ENCODE data around the gene NTSR2.
"Not testable (repeated sequence)": the region's sequence is repeated elsewhere in the genome, so short reads cannot be mapped to it uniquely, and the experiment has no call there.

Gene NTSR2

DNA sequence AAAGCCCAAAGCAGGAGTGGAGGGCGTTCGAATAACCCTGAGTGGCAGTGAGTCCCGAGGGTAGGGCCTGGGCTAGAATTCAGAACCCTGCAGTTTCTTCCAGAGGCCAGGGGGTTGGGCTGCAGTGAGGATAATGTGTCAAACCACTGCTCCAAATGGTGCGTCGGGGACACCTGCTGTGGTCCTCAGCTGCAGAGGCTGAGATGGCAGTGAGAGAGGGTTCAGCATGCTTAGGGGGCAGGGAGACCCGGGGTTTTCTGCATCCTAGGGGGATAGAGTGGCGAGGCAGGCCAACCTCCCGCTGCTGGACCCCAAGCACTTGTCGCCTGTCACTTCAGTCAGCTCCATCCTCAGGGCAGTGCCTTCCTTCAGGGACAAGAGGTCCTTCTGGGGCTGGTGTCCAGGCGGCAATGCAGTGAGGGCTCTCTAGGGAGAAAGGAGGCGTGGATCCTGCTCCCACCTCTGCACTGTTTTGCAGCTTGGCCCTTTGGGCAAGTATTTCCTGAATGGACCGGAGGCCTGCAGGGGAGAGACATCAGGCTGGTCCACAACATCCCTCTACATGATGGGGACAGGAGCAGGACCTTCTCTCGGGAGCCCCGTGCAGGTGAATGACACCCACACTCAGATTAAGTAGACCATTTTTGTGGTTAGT, 8.4 kb upstream of the NTSR2 start:
- DNase-seq: no peak

DNA sequence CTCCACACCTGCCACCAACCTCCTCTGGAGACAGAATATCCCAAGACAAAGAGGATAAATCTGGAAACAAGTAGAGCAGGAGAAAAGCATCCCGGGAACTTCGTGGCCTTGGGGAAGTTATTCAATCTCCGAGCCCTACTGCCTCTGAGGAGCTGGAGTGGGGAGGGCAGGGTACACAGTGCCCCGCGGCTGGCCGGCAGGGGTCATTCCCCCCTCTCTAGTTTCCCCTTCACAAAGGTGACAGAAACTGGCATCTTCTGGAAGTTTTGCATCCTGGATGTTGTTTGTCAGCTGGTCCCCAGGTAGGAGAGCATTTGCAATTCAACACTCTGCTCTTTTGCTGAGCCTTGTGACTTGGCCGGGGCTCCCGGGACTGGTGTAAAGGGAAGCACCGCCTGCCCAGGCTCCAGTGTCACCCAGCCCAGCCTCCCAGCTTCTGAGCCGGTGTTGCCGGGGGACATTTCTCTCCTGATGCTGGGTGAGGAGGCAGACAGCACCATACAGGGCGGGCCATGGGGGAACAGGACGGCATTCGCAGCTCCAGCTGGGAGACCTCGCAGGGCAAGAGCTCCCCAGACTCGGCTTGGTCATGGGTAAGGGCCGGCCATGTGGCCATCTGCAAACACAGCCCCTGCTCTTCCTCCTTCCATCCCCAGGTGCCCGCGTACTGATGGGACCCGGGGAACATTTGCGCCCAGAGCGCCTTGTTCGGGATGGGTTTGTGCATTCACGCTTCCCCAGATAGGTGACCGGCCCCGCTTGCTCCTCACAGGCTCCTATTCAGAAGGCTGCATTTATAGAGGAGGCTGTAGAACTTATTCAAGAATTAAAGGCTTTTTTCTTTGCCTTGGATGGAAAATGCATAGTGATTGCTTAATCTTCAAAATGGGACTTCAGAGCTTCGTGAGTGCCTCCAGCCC, 7.4 kb upstream of the NTSR2 start:
- no peak for DNase-seq

DNA sequence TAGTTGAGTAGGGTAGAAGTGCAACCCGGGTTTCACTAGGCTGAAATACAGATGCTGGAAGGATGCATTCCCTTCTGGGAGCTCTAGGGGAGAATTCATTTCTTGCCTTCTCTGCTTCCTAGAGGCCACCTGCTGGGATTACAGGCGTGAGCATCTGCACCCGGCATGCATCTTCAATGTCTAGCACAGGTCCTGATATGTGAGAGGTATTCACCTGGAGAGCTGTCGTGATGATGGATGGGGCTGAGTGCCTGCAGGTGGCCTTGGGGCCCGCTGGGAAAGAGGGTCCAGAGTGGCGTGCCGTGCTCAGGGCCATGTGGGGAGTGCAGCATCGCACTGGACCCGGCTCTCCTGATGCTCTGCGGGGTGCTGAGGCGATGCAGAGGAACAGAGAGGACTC, 6.6 kb upstream of the NTSR2 start:
- DNase-seq: no peak

DNA sequence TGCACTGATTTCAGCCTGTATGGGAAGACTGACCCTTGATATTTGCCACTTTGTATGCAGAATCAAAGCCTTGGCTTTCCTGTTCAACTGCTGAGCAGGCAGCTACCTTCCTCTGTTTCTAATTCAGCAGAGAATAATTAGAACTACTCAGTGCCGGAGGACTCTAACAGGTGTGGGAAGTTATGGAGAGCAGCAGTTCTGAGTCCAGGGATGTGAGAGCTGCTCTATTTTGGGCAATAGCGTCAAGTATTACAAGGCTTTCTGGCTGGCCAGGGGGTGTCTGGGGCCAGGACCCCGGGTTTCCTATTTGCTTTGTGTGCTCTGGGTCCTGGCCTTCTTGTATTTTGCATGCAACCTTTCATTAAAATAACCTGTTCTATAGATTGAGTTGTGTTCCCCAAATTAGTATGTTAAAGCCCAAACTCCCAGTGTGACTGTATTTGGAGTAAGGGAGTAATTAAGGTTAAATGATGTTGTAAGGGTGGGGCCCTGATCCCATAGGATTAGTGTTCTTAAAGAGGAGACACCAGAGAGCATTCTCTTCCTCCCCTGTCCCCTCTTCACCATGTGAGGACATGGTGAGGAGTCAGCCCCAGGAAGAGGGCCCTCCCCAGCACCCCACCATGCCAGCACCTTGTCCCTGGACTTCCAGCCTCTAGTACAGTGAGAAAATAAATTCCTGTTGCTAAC, 5.6 kb upstream of the NTSR2 start:
- DNase-seq: no peak

DNA sequence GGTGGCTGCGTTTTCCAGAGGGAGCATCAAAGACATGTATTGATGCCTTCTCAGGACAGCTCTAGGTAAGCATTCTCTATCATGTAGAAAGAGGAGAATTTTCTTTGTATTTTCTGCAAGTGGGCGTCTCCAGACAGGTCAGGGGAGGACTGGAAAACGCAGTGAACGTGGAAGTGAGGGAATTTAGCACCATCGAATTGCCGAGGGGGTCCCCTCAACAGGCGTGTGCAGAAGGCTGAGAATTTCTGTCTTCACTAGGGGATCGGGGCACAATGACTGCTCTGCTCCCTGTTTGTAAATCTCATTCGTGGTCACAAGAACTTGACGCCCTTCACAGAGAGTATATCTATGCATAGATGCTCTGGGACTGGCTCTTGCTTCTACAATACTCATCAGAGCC, 5.0 kb upstream of the NTSR2 start:
- DNase-seq: no peak

DNA sequence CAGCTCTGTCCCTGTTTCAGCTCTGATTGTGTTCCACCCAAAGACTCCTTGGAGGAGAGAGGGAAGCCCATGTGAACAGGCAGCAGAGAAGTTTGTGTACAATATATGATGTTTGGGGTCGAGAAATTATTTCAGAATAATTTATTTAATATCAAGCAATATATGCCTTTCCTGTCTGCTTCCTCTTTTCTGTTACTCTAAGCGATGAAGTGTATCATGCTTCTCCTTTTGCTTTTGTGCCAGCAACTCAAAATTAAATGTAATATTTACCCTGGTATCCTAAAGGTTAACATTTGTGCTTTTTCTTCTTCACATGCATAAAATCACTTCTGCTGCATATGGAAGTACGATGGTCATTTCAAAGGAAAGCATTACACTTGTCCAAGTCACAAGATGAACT, 2.4 kb upstream of the NTSR2 start:
- DNase-seq: no peak

DNA sequence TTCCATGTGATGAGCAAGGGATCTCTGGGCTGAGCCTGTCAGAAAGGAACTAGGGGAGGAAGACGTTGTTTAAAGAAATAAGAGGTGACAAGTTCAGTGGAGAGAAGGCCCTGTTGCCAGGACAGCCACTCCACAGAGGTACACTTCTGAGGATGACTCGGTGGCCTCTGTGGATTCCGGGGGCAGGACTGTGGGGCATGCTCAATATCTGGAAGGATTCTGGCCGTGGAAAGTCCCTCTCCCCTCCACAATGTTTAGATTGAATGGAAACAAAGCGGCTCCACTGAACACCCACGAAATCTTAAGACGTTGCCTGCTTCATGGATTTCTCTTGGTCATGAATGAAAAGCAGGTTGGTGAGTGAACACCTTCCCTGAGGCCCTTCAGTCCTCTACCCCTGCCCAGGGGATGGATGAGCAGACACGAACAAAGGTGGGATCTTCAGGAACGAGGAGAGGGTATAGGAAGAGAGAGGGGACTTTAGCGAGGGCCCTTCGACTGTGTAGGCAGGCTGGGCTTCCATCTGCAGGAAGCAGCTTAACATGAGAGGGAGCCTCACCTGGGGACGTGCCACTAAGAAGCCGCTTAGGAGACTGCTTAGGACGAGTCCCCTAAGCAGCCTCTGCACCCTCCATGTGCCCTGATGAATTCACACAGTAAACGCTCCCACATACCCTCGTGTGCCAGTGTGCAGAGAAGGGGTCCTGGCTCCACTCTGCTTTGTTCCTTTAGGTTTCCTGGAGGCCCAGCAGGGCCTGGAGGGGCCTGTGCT, 1.9 kb downstream of the NTSR2 start:
- DNase-seq: no peak

DNA sequence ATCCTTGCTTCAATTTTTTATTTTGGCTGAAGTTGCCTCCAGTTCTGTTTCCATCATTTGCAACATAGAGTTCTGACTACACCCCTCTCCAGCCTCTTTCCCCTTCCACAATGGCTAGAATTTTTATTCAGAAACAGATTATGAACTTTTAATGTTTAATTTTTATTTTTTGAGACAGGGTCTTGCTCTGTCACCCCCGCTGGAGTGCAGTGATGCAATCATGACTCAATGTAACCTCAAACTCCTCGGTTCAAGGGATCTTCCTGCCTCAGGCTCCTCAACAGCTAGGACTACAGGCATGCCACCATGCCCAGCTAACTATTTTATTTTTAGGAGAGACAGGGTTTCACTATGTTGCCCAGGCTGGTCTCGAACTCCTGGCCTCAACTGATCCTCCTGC, 2.8 kb downstream of the NTSR2 start:
- no peak for DNase-seq

DNA sequence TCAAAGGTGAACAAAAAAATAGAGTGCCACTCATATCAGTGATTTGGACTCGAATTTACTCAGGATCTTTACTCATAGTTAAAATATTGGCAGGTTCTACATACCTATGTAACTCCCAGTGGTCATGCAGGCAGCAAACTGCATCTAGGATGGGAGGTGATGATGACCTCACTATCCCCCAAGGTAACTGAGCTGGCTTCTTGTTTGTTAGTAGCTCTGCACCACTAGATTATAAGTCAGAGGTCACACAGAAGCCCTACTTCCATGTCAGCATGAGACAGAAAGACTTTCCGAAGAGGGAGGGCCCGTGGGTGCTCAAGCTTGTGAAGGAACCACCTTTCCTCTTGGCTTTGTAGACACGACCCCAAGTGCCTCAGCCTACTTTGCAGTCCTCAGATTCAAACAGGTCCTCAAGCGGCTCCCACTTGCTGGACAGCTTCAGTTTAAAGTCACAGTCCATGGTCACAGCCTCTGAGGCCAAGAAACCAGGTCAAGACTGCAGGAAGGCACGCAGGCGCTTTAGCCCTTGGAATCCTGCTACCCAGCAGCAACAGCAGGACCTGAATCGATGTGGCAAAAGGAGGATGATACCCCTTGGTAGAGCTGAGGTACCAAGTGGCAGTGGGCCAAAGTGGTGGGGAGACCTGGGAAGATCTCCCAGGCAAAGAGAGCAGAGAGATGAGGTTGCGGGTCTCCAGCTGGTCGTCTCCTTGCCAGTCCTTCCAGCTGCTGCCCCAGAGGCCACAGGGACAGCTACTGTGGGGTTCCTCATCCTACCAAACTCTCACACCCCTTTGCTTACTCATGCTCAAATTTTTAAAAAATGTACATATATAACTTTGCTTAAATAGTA, 4.3 kb downstream of the NTSR2 start:
- DNase-seq: no peak

DNA sequence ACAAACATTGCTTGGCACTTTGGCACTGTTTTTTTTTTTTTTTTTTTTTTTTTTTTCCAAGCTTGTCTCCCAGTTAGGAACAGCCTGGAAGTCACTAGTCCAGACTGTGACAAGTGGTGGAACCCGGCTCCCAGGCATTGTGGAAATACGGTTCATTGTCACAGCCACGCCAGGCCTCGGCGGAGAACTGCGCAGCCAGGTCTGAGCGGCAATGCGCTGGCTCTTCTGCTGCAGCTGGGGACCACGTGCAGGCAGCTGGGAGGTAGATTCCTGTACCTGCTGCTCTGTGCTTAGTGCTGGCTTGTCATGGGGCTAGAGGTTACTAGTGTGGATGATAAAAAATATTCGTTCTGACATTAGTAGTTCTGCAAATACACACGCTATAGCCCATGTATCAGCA, 5.0 kb downstream of the NTSR2 start:
- DNase-seq: no peak

DNA sequence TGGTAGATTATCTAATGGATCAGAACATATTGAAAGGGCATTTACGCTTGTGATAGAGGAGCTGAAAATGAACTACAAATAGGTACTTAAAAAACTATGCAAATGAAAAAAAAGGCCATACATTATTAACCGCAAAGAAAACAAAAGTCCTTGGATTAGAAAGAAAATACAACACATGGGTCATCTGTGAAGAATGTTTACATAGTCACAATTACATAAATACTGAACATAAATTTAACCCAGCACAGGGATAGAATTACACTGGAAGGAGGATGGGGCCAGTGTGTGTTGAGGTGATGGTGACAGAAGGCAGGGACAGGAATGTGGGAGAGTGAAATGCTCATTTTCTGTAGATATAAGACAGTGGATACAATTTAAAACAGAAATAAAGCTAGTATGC, 6.6 kb downstream of the NTSR2 start:
- no peak for DNase-seq

DNA sequence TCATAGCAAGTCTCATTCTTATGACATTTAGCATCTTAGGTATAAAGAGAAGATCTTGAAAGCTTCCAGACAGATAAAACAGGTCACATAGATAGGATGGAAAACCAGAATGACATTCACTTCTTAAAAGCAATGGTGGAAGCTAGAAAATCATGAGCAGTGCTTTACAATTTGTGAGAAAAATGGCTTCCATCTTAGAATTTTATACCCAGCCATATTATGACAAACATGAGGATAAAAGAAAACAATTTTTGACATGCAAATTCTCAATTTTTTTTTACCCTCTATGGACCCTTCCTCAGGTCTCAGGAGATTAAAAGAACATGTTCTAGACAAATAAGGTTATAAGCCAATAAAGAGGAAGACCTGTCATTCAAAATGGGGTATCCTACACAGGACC, 7.1 kb downstream of the NTSR2 start:
- DNase-seq: no peak

DNA sequence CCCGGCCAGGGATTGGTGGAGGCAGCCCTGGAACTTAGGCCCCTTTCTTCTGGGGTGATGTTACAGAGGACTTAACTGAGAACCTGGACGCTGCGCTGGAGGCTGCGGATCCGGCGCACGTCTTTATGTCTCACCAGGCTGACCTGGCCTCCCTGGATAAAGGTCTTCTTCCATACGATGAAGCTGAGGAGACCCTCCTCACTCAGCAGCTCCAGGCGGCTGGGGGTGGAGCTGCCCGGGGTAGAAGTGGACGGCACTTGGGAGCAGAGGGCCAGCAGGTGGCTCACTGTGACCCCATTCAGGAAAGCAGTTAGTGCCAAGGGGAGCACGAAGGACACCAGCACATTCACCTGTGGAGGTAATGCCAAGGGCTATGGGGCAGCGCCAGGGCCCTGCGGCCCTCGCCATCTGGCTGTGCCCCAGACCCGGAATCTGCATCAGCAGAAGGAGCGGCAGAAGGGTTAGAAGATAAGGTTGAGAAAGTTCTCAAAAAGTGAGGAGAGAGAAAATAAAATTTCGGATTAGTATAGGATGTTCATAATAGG, 8.0 kb downstream of the NTSR2 start:
- no peak for DNase-seq

DNA sequence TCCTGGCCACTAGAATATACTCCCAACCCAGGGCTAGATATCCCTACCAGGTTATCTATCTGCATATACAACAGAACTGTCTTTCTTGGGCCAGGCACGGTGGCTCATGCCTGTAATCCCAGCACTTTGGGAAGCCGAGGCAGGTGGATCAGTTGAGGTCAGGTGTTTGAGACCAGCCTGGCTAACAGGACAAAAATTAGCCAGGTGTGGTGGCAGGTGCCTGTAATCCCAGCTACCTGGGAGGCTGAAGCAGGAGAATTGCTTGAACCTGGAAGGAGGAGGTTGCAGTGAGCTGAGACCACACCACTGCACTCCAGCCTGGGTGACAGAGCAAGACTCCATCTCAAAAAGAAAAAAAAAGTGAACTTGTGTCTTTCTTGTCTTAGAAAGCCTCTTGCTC, 9.6 kb downstream of the NTSR2 start:
- DNase-seq: not testable (repeated sequence)

DNA sequence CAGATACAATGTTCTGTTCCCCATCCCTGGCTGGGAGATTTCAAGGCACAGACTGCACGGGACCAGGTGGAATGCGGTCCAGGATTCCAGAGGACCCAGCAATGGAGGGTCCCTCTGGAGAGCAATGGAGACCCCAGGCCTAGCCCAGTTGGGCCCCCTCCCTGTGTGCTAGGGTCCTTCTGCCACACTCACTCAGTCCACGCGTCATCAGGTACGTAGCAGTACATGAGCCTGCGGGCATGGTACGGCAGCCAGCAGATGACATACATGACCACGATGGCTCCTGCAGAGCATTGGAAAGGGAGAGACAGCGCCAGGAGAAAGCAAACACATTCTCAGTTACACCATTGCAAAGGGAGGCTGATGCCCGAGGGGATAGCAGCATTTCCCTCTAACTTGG, 10.1 kb downstream of the NTSR2 start:
- no peak for DNase-seq

DNA sequence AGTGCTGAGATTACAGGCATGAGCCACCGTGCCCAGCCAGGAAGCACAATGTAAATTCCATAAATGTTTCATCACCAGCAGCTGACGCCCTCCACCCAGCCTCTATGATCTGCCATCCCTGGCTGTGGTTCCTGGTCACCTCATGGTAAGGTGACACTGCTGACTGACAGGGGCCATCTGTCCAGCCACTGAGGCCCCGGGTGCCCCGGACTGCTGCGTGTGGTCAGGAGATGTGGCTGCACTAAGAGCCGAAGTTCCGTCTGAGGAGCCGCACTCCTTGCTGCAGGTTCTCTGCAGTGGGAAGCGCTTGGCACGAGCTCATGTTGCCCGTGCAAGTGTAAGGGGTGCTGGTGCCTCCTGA, 10.9 kb downstream of the NTSR2 start:
- no peak for DNase-seq

DNA sequence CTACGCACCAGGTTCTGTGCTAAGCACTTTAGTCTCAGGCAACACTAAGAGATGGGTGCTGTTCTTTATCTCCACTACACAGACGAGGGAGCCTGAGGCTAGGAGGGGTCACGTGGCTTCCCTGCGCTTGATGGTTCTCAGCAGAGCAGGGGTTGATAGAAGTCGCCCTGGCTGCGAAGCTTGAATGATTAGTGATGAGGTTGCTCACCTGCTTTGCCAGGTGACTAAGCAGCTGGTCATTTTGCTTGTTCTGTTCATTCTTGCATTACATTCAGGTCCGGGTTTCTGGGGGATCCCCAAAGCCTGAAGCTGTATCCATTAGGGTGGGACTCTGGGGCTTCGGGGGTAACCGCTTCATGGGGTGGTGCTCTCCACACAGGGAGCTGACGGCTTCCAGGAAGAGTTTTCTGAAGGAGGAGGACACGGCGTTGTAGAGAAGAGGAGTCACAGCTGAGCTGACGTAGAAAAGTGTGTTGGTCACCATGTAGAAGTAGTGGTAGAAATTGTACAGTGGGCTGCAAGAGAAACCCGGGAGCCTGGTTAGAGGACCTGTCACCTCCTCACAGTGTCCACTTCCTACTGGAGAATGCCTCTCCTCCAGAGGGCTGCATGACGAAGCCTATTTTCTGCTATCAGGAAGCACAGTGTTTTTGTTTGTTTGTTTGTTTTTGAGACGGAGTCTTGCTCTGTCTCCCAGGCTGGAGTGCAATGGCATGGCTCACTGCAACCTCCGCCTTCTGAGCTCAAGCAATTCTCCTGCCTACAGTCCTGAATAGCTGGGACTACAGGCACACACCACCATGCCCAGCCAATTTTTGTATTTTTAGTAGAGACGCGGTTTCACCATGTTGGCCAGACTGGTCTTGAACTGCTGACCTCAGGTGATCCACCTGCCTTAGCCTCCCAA, 11.5 kb downstream of the NTSR2 start:
- no peak for DNase-seq

DNA sequence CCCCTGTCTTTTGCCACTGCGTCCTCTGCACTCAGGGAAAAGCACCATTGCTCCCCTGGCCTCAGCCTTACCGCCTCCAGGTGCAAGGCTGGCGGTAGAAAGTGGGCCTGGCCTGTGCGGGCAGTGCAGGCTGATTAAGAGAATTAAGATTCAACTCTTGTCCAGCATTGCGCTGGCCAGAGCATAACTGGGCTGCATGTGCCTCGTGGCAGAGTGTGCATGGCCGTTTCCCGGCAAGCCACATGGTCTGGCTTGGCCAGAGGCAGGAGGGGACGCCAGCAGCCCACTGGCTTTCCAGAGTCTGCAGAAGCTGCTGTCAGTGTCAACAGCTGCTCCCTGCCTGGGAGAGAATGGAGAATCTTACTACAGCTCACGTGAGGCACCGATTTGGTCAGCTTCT, 12.3 kb downstream of the NTSR2 start:
- no peak for DNase-seq

DNA sequence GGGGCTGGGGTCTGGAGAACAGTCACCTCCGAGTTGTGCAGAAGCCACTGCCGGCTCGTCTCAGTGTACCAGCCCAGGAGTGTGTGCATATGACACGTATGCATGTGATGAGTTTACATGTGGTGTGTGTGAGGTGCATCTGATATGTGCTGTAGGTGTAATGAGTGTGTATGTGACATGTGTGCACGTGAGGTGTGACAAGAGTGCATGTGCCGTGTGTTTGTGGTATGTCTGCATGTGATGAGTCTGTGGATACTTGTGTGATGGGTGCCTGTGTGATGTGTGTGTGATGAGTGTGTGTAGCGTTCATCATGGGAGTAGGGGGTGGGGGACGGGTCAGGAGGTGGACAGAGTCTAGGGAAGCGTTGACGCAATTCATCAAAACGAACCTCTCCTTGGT, 12.8 kb downstream of the NTSR2 start:
- DNase-seq: no peak

DNA sequence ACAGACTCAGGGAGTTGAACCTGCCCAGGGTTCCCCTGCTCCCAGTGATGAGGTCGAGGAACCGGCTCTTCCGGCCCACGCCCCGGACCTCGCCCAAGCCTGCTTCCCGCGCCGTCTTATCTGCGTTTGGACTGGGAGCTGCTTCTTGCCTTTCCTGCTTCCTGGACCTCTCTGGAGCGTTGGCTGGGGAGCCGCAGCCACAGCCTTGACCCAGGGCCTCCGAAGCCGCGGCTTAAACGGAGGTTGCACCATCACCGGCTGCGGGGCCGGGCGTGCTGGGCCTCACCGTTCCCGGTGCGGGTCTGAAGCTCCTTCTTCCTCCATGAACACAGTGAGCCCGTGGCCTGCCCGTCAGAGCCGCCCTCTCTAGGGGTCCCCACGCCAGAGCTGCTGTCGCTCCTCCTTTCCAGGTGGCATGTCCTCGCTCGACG, 13.3 kb downstream of the NTSR2 start:
- no peak for DNase-seq

DNA sequence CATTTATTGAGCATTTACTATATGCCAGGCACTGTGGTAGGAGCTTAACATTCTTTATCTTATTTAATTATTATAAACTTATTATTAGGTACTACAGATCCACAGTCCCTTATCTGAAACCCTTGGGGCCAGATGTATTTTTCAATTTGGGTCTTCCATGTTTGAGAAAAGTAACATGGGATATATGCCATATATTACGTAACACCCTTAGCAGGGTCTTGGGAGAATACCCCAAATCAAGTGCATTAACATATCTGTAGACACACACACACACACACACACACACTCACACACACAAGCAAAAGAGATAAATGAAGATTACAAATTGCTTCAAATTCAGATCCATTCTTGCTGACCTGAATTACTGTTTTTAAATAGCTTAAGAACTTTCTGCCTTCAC, 13.7 kb downstream of the NTSR2 start:
- no peak for DNase-seq

Measured in fibroblast of skin of right biceps (primary cell).